ENCODE measurements around the gene CPNE1. TPM values are rescaled to one million over a fixed set of nuclear protein-coding genes. Genes with fewer than 3 reads are reported as not detected.

CPNE1 gene
- total RNA-seq, 2 donors from 2014 or later, result 238 to 441 TPM

DNA sequence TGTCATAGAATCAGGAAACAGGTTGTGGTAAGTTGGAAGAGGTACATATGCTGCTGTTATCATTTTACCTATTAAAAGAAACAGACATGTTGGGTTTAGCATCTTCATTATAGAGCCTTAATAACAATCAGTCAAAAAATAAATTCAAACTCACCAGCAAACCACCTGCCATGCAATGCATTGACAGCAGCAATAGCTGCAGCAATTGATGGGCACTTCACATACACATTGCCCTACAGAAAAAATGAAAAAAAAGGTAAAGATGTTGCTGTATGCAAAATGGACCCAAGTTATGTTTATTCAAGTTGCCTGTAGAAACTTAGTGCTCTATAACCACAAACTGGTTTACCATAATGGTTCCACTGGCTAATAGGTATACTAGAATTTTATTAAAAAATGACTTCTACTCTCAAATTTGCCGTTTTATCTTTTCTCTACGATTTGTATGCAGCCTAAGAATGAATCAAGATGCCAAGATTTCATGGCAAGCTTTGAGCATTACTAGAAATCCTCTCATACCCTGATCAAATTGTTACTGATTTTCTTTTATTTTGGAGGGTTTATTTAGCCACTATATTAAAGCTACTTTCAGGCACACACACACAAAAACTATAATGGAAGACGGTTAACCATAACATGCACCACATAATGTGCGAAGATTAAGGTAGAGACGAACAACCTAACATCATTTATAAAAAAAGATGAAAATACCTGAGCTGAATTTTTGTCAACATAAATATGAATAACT lies 40.0 kb upstream of the CPNE1 start:
- Mint-ChIP-seq H3K27me3 (ENCODE audit: insufficient read depth) (no peaks in the 10 kb centered on the region), H3K36me3 (ENCODE audit: low read depth) (peaks cover 66% of the 10 kb centered on the region), H3K9me3 (no peaks in the 10 kb centered on the region), H3K4me1 (peaks cover 8% of the 10 kb centered on the region), H3K27ac (no peak overlapping the region), H3K4me3 (no peak overlapping the region)
- no peak for DNase-seq
- Histone ChIP-seq H3K36me3 (ENCODE audit: control insufficient read depth, insufficient read depth, low read length) (peaks cover 86% of the 10 kb centered on the region), H3K4me3 (ENCODE audit: low read length) (no peak overlapping the region), H3K4me1 (ENCODE audit: control insufficient read depth, insufficient read depth, low read length) (peaks cover 3% of the 10 kb centered on the region), H3K27me3 (ENCODE audit: control insufficient read depth, insufficient read depth, low read length, poor library complexity, severe bottlenecking) (no peaks in the 10 kb centered on the region), H3K9me3 (ENCODE audit: control insufficient read depth, low read length) (no peaks in the 10 kb centered on the region), H3K9ac (ENCODE audit: extremely low read depth, low read length, poor library complexity, severe bottlenecking) (no peak overlapping the region), H3K27ac (ENCODE audit: low read depth, low read length) (no peak overlapping the region)
- 99 to 100% methylated on average over 2 to 5 of the region's 5 CpGs for WGBS, 2 experiments (ENCODE audit: insufficient coverage in 1 of 2, insufficient read length in 1 of 2)
- TF ChIP-seq, protein P1, sequence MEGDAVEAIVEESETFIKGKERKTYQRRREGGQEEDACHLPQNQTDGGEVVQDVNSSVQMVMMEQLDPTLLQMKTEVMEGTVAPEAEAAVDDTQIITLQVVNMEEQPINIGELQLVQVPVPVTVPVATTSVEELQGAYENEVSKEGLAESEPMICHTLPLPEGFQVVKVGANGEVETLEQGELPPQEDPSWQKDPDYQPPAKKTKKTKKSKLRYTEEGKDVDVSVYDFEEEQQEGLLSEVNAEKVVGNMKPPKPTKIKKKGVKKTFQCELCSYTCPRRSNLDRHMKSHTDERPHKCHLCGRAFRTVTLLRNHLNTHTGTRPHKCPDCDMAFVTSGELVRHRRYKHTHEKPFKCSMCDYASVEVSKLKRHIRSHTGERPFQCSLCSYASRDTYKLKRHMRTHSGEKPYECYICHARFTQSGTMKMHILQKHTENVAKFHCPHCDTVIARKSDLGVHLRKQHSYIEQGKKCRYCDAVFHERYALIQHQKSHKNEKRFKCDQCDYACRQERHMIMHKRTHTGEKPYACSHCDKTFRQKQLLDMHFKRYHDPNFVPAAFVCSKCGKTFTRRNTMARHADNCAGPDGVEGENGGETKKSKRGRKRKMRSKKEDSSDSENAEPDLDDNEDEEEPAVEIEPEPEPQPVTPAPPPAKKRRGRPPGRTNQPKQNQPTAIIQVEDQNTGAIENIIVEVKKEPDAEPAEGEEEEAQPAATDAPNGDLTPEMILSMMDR (conservative IDR thresholded peaks at IDR 0.05), result no peak

DNA sequence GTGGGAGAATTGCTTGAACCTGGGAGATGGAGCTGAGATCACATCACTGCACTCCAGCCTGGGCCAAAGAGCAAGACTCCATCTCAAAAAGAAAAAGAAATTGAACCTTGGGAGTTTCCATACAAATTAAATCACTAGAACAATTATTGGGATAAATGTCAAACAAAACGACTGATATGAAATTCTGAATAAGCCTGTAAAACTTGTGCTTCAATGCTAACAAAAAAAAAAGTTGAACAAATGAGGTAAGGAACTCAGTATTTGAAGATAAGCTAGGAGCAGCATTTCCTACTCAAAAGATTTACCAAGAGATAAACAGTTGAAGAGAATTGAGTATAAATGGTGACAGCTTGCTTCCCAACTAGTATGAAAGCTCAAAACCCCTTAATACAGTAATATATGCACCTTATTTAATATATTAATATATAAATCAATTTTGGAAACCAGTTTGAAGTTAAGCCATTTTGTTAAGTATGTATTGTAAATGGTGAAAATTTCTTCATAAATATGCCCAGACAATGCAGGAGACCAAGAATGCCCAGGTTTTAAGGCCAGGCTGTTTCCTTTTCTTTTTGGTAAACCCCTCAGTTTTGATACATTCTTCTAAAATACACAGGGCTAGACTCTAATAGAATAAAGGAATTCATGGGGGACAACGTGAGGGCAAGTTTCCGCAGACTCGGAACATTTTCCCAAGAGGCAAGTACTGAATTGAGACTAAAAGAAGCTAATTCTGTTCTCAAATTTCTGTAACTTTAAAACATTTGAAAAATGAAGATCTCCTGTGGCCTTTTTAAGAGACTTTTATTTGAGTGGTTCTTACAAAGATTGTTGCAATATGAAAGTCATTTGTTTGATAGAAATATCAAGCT lies 38.4 kb upstream of the CPNE1 start:
- Mint-ChIP-seq H3K27ac (peak overlapping the region; percentile 44), H3K9me3 (no peaks in the 10 kb centered on the region), H3K4me3 (no peak overlapping the region), H3K36me3 (ENCODE audit: low read depth) (peaks cover 60% of the 10 kb centered on the region), H3K4me1 (peaks cover 14% of the 10 kb centered on the region), H3K27me3 (ENCODE audit: insufficient read depth) (no peaks in the 10 kb centered on the region)
- TF ChIP-seq, protein P1 (conservative IDR thresholded peaks at IDR 0.05), result no peak
- H3K4me1 ChIP-seq (ENCODE audit: control insufficient read depth, insufficient read depth, low read length), result peaks cover 3% of the 10 kb centered on the region
- no peak overlapping the region for H3K4me3 ChIP-seq (ENCODE audit: low read length)
- WGBS, 2 experiments (ENCODE audit: insufficient coverage in 1 of 2, insufficient read length in 1 of 2), result 92% methylated on average over 4 of the region's 4 CpGs; no CpG with 5 or more reads in 1 of the 2 experiments
- H3K27me3 ChIP-seq (ENCODE audit: control insufficient read depth, insufficient read depth, low read length, poor library complexity, severe bottlenecking), result no peaks in the 10 kb centered on the region
- no peak overlapping the region for H3K9ac ChIP-seq (ENCODE audit: extremely low read depth, low read length, poor library complexity, severe bottlenecking)
- DNase-seq, result no peak
- H3K27ac ChIP-seq (ENCODE audit: low read depth, low read length), result no peak overlapping the region
- H3K9me3 ChIP-seq (ENCODE audit: control insufficient read depth, low read length), result no peaks in the 10 kb centered on the region
- H3K36me3 ChIP-seq (ENCODE audit: control insufficient read depth, insufficient read depth, low read length), result peaks cover 69% of the 10 kb centered on the region

DNA sequence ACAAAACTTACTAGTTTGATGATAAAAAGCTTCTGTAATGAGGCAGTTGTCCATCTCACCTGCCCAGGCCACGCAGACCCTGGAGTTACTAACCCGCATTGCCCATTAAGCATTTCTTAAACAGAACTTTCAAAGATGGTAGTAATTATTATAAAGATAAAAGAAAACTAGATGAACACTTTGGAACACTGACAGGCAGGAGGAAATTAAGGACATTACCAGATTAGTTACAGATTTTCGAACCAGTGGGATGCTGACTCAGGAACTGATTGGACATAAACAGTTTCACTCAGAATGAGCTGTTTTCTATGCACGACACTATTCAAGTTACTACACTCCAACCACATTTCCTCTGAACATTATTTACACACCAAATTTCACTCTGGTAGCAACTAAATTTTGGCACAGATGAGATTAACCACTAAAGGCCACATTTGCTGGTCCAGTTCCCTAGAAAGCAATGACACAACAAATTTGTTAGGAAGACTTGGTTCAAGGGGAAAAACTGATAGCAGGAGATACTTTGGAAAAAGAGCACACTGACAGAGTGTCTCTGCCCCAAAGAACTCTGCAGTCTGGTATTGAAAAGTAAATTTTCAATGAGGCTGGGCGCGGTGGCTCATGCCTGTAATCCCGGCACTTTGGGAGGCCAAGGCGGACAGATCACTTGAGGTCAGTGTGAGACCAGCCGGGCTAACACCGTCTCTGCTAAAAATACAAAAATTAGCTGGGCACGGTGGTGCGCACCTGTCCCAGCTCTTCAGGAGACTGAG lies 37.5 kb upstream of the CPNE1 start:
- Histone ChIP-seq H3K9ac (ENCODE audit: extremely low read depth, low read length, poor library complexity, severe bottlenecking) (no peak overlapping the region), H3K27ac (ENCODE audit: low read depth, low read length) (no peak overlapping the region), H3K27me3 (ENCODE audit: control insufficient read depth, insufficient read depth, low read length, poor library complexity, severe bottlenecking) (no peaks in the 10 kb centered on the region), H3K4me1 (ENCODE audit: control insufficient read depth, insufficient read depth, low read length) (peaks cover 3% of the 10 kb centered on the region), H3K4me3 (ENCODE audit: low read length) (no peak overlapping the region), H3K9me3 (ENCODE audit: control insufficient read depth, low read length) (no peaks in the 10 kb centered on the region), H3K36me3 (ENCODE audit: control insufficient read depth, insufficient read depth, low read length) (peaks cover 61% of the 10 kb centered on the region)
- TF ChIP-seq, protein P1 (conservative IDR thresholded peaks at IDR 0.05), result no peak
- peaks cover 56% of the 10 kb centered on the region for H3K36me3 Mint-ChIP-seq (ENCODE audit: low read depth)
- H3K9me3 Mint-ChIP-seq, result no peaks in the 10 kb centered on the region
- WGBS, 2 experiments (ENCODE audit: insufficient coverage in 1 of 2, insufficient read length in 1 of 2), result 98% methylated on average over 10 to 11 of the region's 12 CpGs
- DNase-seq, result peak; percentile 51
- H3K27ac Mint-ChIP-seq, result peak overlapping the region; percentile 80
- H3K4me3 Mint-ChIP-seq, result no peak overlapping the region
- H3K27me3 Mint-ChIP-seq (ENCODE audit: insufficient read depth), result no peaks in the 10 kb centered on the region
- H3K4me1 Mint-ChIP-seq, result peaks cover 21% of the 10 kb centered on the region

Data from endodermal cell (in vitro differentiated cells).